H1 (cell line): ENCODE data around the gene DPYSL4. TPM values are rescaled to one million over a fixed set of nuclear protein-coding genes. Genes with fewer than 3 reads are reported as not detected.

Experiments
- CTCF ChIA-PET: fragments of 300-600 bp; sonication (Branson Sonifier 250); formaldehyde crosslinking; loops from one replicate; lab custom pipeline; 2021; ENCODE audit not compliant: partially characterized antibody; lab: Charles Lee
- POLR2A ChIA-PET: fragments of 300-600 bp; sonication (Branson Sonifier 250); formaldehyde crosslinking; loops from one replicate; lab custom pipeline; 2021; ENCODE audit warnings: inconsistent platforms; ENCODE audit not compliant: partially characterized antibody; lab: Charles Lee
- DNase-seq, 2 experiments: peaks; one replicate each; pipeline versions ENCODE4 v3.0.0 to v3.0.0-alpha.2; 2010 to 2022; ENCODE audit warnings: low spot score in 2 of 2, low read depth in 1 of 2, mixed read lengths in 1 of 2
- FAIRE-seq: peaks from 2 replicates; lab custom pipeline; 2011; peaks lifted over from hg19 to GRCh38; lab: Jason Lieb, UNC
- H2AFZ ChIP-seq: 2 replicates; pipeline ENCODE4 v1.8.1; 2012; ENCODE audit warnings: low read length, inconsistent platforms
- H2AK5ac ChIP-seq: 2 replicates; pipeline ENCODE4 v1.6.1; 2013; ENCODE audit warnings: low read depth, low read length
- H2BK120ac ChIP-seq: replicated peaks from 2 replicates; pipeline ENCODE3; 2013; ENCODE audit warnings: low read depth, low read length, inconsistent platforms
- H2BK12ac ChIP-seq: 2 replicates; pipeline ENCODE4 v1.6.1; 2013; ENCODE audit warnings: low read depth, low read length
- H2BK15ac ChIP-seq: 2 replicates; pipeline ENCODE4 v1.6.1; 2013; ENCODE audit warnings: low read length
- H2BK20ac ChIP-seq: 2 replicates; pipeline ENCODE4 v1.6.1; 2013; ENCODE audit warnings: low read length
- H2BK5ac ChIP-seq: 2 replicates; pipeline ENCODE4 v1.6.1; 2013; ENCODE audit warnings: low read depth, low read length
- H3K14ac ChIP-seq: 2 replicates; pipeline ENCODE4 v1.6.1; 2013; ENCODE audit warnings: inconsistent platforms; ENCODE audit not compliant: insufficient read length
- H3K18ac ChIP-seq: 2 replicates; pipeline ENCODE4 v1.6.1; 2013; ENCODE audit warnings: low read length; ENCODE audit errors: extremely low read depth
- H3K23ac ChIP-seq: 2 replicates; pipeline ENCODE4 v1.6.1; 2013; ENCODE audit warnings: inconsistent platforms; ENCODE audit not compliant: insufficient read length
- H3K23me2 ChIP-seq: 2 replicates; pipeline ENCODE4 v1.6.1; 2013; ENCODE audit warnings: low read depth, low read length
- H3K27ac ChIP-seq: 2 replicates; pipeline ENCODE4 v1.6.1; 2011; ENCODE audit warnings: low read depth, low read length, inconsistent platforms
- H3K27me3 ChIP-seq, 4 experiments: replicated peaks in 1 of 4; 1 replicate in 1 of 4; 2 replicates in 3 of 4; pipeline versions ENCODE4 v1.6.1 to v1.8.1; 2011 to 2013; ENCODE audit warnings: low read length in 3 of 4, mild to moderate bottlenecking in 3 of 4, inconsistent platforms in 2 of 4, mixed read lengths in 2 of 4, moderate library complexity in 1 of 4; ENCODE audit not compliant: control insufficient read depth in 3 of 4, insufficient read depth in 3 of 4; ENCODE audit errors: extremely low read depth in 1 of 4
- H3K36me3 ChIP-seq, 4 experiments: 2 replicates each; pipeline versions ENCODE4 v1.6.1 to v1.8.1; 2011 to 2013; ENCODE audit warnings: mild to moderate bottlenecking in 4 of 4, low read length in 3 of 4, moderate library complexity in 2 of 4, control low read depth in 1 of 4, inconsistent platforms in 1 of 4; ENCODE audit not compliant: insufficient read depth in 4 of 4, control insufficient read depth in 2 of 4
- H3K4ac ChIP-seq: replicated peaks from 2 replicates; pipeline ENCODE3; 2013; ENCODE audit warnings: low read length, low read depth, mixed read lengths, inconsistent platforms; ENCODE audit not compliant: insufficient read length
- H3K4me1 ChIP-seq, 4 experiments: replicated peaks in 1 of 4; 1 replicate in 1 of 4; 2 replicates in 3 of 4; pipeline versions ENCODE4 v1.6.1 to v1.8.1; 2011 to 2013; ENCODE audit warnings: low read length in 3 of 4, inconsistent platforms in 2 of 4, mixed read lengths in 1 of 4; ENCODE audit not compliant: insufficient read depth in 4 of 4, control insufficient read depth in 3 of 4
- H3K4me2 ChIP-seq, 2 experiments: 2 replicates each; pipeline versions ENCODE4 v1.6.1 to v1.8.1; 2011 to 2013; ENCODE audit warnings: low read depth in 2 of 2, low read length in 2 of 2, control low read depth in 1 of 2, inconsistent platforms in 1 of 2, mild to moderate bottlenecking in 1 of 2; ENCODE audit not compliant: insufficient read depth in 1 of 2
- H3K4me3 ChIP-seq, 4 experiments: fragments of 200-600, 300-600 bp in 1 of 4; sonication (generic), shearing (Covaris generic), sonication (Bioruptor Twin) in 1 of 4; 2 replicates each; pipeline versions ENCODE4 v1.5.1 to v1.8.1; 2011 to 2016; ENCODE audit warnings: low read length in 4 of 4, low read depth in 3 of 4, control low read depth in 2 of 4, inconsistent platforms in 2 of 4, mild to moderate bottlenecking in 2 of 4, mixed read lengths in 1 of 4, moderate library complexity in 1 of 4; ENCODE audit not compliant: insufficient read depth in 2 of 4; ENCODE audit errors: extremely low read depth in 1 of 4
- H3K56ac ChIP-seq: replicated peaks from 2 replicates; pipeline ENCODE3; 2013; ENCODE audit warnings: low read depth, mild to moderate bottlenecking, mixed read lengths, low read length, inconsistent platforms; ENCODE audit not compliant: insufficient read length
- H3K79me1 ChIP-seq: 2 replicates; pipeline ENCODE4 v1.6.1; 2013; ENCODE audit warnings: low read depth, low read length, control low read depth
- H3K79me2 ChIP-seq, 2 experiments: 2 replicates each; pipeline versions ENCODE4 v1.6.1 to v1.8.1; 2012 to 2013; ENCODE audit warnings: low read length in 2 of 2, mild to moderate bottlenecking in 2 of 2, inconsistent platforms in 1 of 2; ENCODE audit not compliant: insufficient read depth in 2 of 2, control insufficient read depth in 1 of 2
- H3K9ac ChIP-seq, 4 experiments: replicated peaks in 1 of 4; 1 replicate in 1 of 4; 2 replicates in 3 of 4; pipeline versions ENCODE4 v1.6.1 to v1.8.1; 2011 to 2013; ENCODE audit warnings: low read depth in 3 of 4, low read length in 3 of 4, control low read depth in 2 of 4, mild to moderate bottlenecking in 2 of 4, moderate library complexity in 2 of 4, inconsistent platforms in 1 of 4; ENCODE audit errors: extremely low read depth in 1 of 4
- H3K9me3 ChIP-seq, 2 experiments: 2 replicates each; pipeline versions ENCODE4 v1.6.1 to v1.8.1; 2012 to 2013; ENCODE audit warnings: mild to moderate bottlenecking in 2 of 2, moderate library complexity in 2 of 2, control low read depth in 1 of 2, inconsistent platforms in 1 of 2, low read depth in 1 of 2, low read length in 1 of 2, mixed read lengths in 1 of 2; ENCODE audit not compliant: insufficient read depth in 2 of 2
- H4K20me1 ChIP-seq, 2 experiments: replicated peaks in 1 of 2; 2 replicates each; pipeline versions ENCODE3 to v1.8.1; 2011 to 2013; ENCODE audit warnings: inconsistent platforms in 2 of 2, low read length in 2 of 2, mild to moderate bottlenecking in 1 of 2; ENCODE audit not compliant: insufficient read depth in 2 of 2, control insufficient read depth in 1 of 2
- H4K5ac ChIP-seq: 2 replicates; pipeline ENCODE4 v1.6.1; 2013; ENCODE audit warnings: low read length, low read depth, mixed read lengths, inconsistent platforms; ENCODE audit not compliant: insufficient read length
- H4K8ac ChIP-seq: 2 replicates; pipeline ENCODE4 v1.8.0; 2013; ENCODE audit warnings: mild to moderate bottlenecking, moderate library complexity, low read length, inconsistent platforms; ENCODE audit not compliant: insufficient read depth; ENCODE audit errors: extremely low read depth
- H4K91ac ChIP-seq: replicated peaks from 2 replicates; pipeline ENCODE3; 2013; ENCODE audit warnings: low read length, mixed read lengths, inconsistent platforms; ENCODE audit not compliant: insufficient read length
- CBX5 ChIP-seq: fragments of 300-800, 300-1000 bp; sonication (generic); IDR thresholded peaks from 2 replicates; pipeline ENCODE4 v1.7.1; 2016; ENCODE audit warnings: antibody characterized with exemption, low read length, low read depth
- EZH2 ChIP-seq: fragments of 200-600 bp; sonication (generic); IDR thresholded peaks from 2 replicates; pipeline ENCODE4 v1.7.1; 2012; ENCODE audit warnings: low read depth, mild to moderate bottlenecking, moderate library complexity, low read length, inconsistent platforms; ENCODE audit not compliant: severe bottlenecking
- FOSL1 ChIP-seq: IDR thresholded peaks from 2 replicates; pipeline ENCODE4 v1.6.1; 2011; ENCODE audit warnings: mild to moderate bottlenecking, low read depth, low read length, moderate library complexity; ENCODE audit not compliant: insufficient read depth
- JUN ChIP-seq: IDR thresholded peaks from 2 replicates; pipeline ENCODE4 v1.6.1; 2011; ENCODE audit warnings: low read depth, mild to moderate bottlenecking, improper control_type of control experiment, low read length
- KDM1A ChIP-seq: fragments of 200-600, 300-600 bp; sonication (generic); IDR thresholded peaks from 2 replicates; pipeline ENCODE4 v1.7.1; 2016; ENCODE audit warnings: mild to moderate bottlenecking, low read length, borderline replicate concordance
- KDM4A ChIP-seq: IDR thresholded peaks from one replicate; pipeline ENCODE4 v1.7.1; 2012; ENCODE audit warnings: low read depth, mild to moderate bottlenecking, moderate library complexity, low read length, inconsistent platforms; ENCODE audit not compliant: severe bottlenecking
- MAX ChIP-seq: IDR thresholded peaks from 2 replicates; pipeline ENCODE4 v1.6.1; 2012; ENCODE audit warnings: inconsistent platforms
- NRF1 ChIP-seq: IDR thresholded peaks from 2 replicates; pipeline ENCODE4 v1.6.1; 2011; ENCODE audit warnings: mild to moderate bottlenecking, low read depth, low read length, improper control_type of control experiment
- RAD21 ChIP-seq, 2 experiments: IDR thresholded peaks in 1 of 2; conservative IDR thresholded peaks in 1 of 2; 2 replicates each; pipeline ENCODE4 v1.6.1; 2011; ENCODE audit warnings: low read depth in 2 of 2, low read length in 2 of 2, improper control_type of control experiment in 1 of 2, inconsistent platforms in 1 of 2, mild to moderate bottlenecking in 1 of 2, moderate library complexity in 1 of 2
- SIRT6 ChIP-seq: IDR thresholded peaks from one replicate; pipeline ENCODE4 v1.7.1; 2012; ENCODE audit warnings: low read length, inconsistent platforms
- SP4 ChIP-seq: IDR thresholded peaks from 2 replicates; pipeline ENCODE4 v1.6.1; 2012; ENCODE audit warnings: low read length, inconsistent platforms
- SUZ12 ChIP-seq: fragments of 200-600 bp; sonication (generic); IDR thresholded peaks from 2 replicates; pipeline ENCODE4 v1.6.1; 2012; ENCODE audit warnings: mild to moderate bottlenecking, inconsistent platforms, low read length, moderate library complexity, mixed read lengths
- WGBS, 2 experiments: shearing (Covaris generic) in 1 of 2; methylation state at CpG; one replicate each; pipeline versions ENCODE4 v1.1.6 to v1.1.7; 2013 to 2015; ENCODE audit warnings: low lambda C conversion rate in 2 of 2, mixed read lengths in 2 of 2, inconsistent platforms in 1 of 2, low coverage in 1 of 2, missing lambda C conversion rate in 1 of 2; ENCODE audit not compliant: insufficient replicate concordance in 2 of 2, insufficient coverage in 1 of 2, insufficient read length in 1 of 2; ENCODE audit errors: extremely low coverage in 1 of 2, missing lambda C conversion rate in 1 of 2; 5-methylcytosine and 5-hydroxymethylcytosine counted together
- polyA plus RNA-seq, 7 experiments: library from polyadenylated mRNA; depleted of rRNA in 3 of 7; stranded (reverse) in 5 of 7; unstranded in 2 of 7; fragments of >200 nt in 5 of 7; fragments of 200-250 nt in 2 of 7; gene quantifications; 1 replicate in 5 of 7; 2 replicates in 1 of 7; 4 replicates in 1 of 7; pipeline versions ENCODE4 v1.2.1 to v1.2.3, GENCODE V29; 2011 to 2013; ENCODE audit warnings: missing spikeins in 2 of 7, mixed read lengths in 2 of 7
- total RNA-seq: library from RNA; stranded (reverse); fragmentation: NEBNext Ultra II Directional; extraction: Animal tissue kit (Norgen Biotek cat#: 25700); gene quantifications from 2 replicates; pipeline ENCODE4 v1.2.1, GENCODE V29; 2021

Gene DPYSL4
- total and polyA plus RNA-seq, 2 of the 8 experiments (the other 6 are each of a cell fraction or from before 2014, with no cell fraction given): 12.9 to 15.2 TPM

- H2BK5ac ChIP-seq: no peak overlapping the region
- H4K8ac ChIP-seq: no peak overlapping the region; the same call in 1 of the 2 replicates
- H3K4me2 ChIP-seq: no peak overlapping the region
- H3K23ac ChIP-seq: no peak overlapping the region
- ChIA-PET POLR2A (no interaction called here), CTCF (interaction anchor here (1.0 kb wide), 1 partner anchor 14 kb away, joined by 3 read pairs; no protein-coding TSS in a partner anchor)
- WGBS, 2 experiments: 84% methylated on average over 23 of the region's 23 CpGs; no CpG with 5 or more reads in 1 of the 2 experiments
- no peak overlapping the region for H3K9ac ChIP-seq
- no peak for FAIRE-seq
- no peak overlapping the region for H2AK5ac ChIP-seq
- H3K4ac ChIP-seq: no peak overlapping the region
- H3K79me2 ChIP-seq: no peaks in the 10 kb centered on the region
- no peak overlapping the region for H2AFZ ChIP-seq
- no peak overlapping the region for H2BK120ac ChIP-seq
- H4K20me1 ChIP-seq: peaks cover 0 to under 1% of the 10 kb centered on the region in 2 experiments
- no peaks in the 10 kb centered on the region for H3K36me3 ChIP-seq
- no peak overlapping the region for H4K5ac ChIP-seq
- no peak overlapping the region for H3K14ac ChIP-seq
- peaks cover 5% of the 10 kb centered on the region for H3K23me2 ChIP-seq
- H2BK12ac ChIP-seq: no peak overlapping the region
- no peak overlapping the region for H3K27ac ChIP-seq
- no peak overlapping the region for H3K56ac ChIP-seq
- H3K9me3 ChIP-seq: no peaks in the 10 kb centered on the region; a peak in 1 of 4 replicates
- no peak for DNase-seq
- H2BK15ac ChIP-seq: no peak overlapping the region
- peaks cover 6% of the 10 kb centered on the region for H3K79me1 ChIP-seq
- no peak overlapping the region for H4K91ac ChIP-seq
- peaks cover 0 to 7% (median 6%) of the 10 kb centered on the region in 4 experiments; a peak in 4 of 7 replicates for H3K27me3 ChIP-seq
- H2BK20ac ChIP-seq: no peak overlapping the region
- peaks cover 0 to 9% (median 7%) of the 10 kb centered on the region in 4 experiments; a peak in 6 of 7 replicates for H3K4me1 ChIP-seq
- H3K4me3 ChIP-seq: no peak overlapping the region
- no peak overlapping the region for H3K18ac ChIP-seq
- TF ChIP-seq KDM4A (no peak), NRF1 (no peak), SP4 (no peak), RAD21 (IDR thresholded peaks at IDR 0.05 in 1 of 2, conservative IDR thresholded peaks at IDR 0.05 in 1 of 2; ENCODE audit: low read depth in 2 of 2, low read length in 2 of 2) (no peak), MAX (no peak), CBX5 (no peak), FOSL1 (no peak), KDM1A (no peak), JUN (no peak), EZH2 (no peak), SIRT6 (no peak), SUZ12 (no peak)
These were observed 7.8 kb upstream of the DPYSL4 start for GRCh38 chr10:132178672-132179545.
